Measurements from ENCODE around the gene PLEKHD1.

Gene PLEKHD1

DNA sequence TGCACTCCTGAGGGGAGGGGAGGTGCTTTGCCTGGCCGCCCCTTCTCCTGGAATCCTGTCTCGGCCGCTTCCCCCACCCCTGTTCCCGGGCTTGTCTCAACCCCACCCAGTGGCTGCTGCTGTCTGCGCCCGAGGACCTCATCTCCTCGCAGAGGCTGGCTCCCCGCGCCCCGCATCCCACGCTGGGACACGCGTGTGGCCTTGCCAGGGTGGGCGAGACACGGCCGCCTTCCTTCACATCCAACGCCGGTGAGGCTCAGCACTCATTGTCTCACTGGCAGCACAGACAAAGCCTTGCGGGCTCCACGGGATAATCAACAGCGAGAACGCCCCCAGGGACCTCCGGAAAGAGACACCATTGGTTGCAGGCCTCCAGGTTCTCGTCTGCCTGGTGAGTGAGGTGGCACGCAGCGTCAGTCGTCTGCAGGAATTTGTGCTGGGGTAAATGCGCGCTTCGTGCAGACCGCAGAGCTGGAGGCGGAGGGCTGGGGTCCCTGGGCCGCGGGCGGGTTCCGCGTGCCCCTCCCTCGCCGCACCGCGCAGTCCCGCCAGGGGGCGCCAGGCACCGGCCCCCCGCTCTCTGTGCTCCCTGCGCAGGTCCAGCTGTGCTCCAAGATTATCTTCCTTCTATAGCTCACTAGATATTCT, 63.3 kb downstream of the PLEKHD1 start:
- DNase-seq (ENCODE audit: low read depth): no peak

DNA sequence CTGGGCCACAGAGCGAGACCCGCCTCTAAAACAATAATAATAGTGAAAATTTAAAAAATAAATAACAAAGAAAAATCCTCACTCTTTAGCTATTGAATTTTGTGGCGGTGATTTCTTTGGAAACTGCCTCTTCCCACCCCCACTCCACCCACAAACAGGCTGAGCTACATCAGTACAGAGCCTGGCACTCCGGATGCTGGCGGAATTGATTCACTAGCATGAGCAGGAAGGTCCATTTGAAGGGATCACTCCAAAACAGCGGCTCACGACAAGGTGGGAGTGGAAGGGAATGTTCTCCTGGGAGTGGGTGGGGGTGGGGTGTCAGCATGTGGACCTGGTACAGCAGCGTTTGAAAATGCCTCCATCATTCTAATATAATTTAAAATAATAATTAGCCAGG, 64.0 kb downstream of the PLEKHD1 start:
- no peak for DNase-seq (ENCODE audit: low read depth)

DNA sequence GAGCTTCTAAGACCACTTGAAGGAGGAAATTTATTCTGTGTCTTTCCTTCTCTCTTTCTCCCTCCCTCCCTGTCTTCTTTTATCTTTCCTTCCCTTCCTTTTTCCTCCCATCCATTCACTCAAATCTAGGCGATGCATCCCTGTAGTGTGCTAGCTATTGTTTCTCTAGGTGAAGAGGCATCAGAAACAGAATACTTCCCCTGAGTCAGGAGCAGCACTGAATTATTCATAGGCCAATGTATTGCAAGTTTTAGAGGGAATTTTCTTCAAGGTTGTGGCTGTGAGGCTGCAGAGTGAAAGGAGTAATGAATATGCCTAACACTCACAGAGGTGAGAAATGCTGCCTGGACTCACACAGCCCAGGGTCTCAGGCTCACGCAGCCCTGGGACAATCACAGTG, 67.0 kb downstream of the PLEKHD1 start:
- DNase-seq (ENCODE audit: low read depth): no peak

DNA sequence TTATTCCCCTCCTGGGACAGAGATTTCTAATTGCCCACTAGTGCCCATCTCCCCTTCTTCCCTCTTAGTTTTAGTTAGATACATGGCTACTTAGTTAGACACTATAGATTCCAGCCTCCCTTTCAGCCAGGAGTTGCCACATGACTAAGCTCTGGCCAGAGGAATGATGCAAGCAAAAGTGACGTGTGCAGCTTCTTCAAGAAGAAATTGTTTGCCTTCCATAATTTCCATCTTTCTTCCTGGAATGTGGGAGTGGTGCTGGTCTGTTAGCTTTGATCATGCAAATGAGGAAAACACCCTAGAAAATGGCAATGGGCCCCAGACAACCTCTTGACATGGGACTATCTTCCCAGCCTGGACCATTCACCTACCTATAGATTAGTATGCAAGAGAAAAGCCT, 68.7 kb downstream of the PLEKHD1 start:
- DNase-seq (ENCODE audit: low read depth): no peak

- no peak for DNase-seq (ENCODE audit: low read depth)
Measured at GRCh38 chr14:69554500-69554899, 70.0 kb downstream of the PLEKHD1 start.

GRCh38 chr14:69558774-69559173, 74.2 kb downstream of the PLEKHD1 start:
- no peak for DNase-seq (ENCODE audit: low read depth)

DNA sequence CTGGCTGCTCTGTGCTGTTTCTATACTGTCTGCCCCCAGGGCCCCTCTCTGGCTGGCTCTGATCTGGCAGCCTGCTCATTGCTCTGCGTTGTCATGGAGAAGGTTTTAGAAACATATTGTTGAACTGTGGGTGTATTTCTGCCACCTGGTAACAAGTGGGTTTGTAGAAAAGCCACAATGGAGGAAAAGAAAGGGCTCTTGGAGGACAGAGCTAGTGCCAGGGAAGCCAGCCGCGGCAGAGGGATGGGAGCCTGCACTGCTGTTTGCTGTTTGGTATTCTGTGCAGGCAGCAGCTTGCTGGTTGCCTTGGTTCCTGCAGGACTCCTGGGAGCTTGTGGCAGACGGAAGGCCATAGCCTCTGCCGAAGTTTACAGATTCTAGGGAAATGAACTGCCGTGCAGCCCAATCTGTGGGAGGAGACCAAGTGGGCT, 75.1 kb downstream of the PLEKHD1 start:
- DNase-seq (ENCODE audit: low read depth): no peak

DNA sequence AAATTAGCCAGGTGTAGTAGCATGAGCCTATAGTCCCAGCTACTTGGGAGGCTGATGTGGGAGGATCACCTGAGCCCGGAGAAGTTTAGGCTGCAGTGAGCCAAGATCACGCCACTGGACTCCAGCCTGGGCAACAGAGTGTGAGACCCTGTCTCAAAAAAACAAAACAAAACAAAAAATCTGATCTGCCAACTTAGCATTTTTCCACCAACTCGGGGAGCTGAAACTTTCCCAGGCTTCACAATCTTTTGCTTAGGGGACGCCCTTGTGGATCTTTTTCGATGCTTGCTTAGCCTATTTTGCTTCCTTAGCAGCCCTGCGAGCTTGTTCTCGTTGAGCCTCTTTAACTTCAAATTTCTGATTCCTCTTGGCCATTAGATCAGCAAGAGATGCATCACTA, 76.3 kb downstream of the PLEKHD1 start:
- DNase-seq (ENCODE audit: low read depth): no peak

DNA sequence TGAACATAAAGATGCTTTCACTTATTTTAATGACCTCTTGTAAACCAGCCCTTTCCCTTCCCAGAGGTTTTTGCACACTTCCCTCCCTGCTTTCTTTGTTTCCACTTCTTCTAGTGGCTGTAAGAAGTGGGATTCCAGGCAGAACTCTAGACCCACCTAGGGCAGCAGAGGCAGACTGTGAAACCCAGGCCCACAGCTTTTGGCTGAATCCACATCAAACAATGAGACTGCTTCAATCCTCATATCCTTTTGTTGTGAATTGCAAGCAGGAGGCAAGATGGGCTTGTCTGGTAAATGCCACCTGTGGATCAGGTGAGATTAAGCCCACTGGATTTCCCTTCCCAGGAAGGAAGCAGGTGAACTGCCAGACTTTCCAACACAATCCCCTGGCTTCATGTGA, 77.4 kb downstream of the PLEKHD1 start:
- no peak for DNase-seq (ENCODE audit: low read depth)

GRCh38 chr14:69567563-69567962, 83.0 kb downstream of the PLEKHD1 start:
- DNase-seq (ENCODE audit: low read depth): no peak

GRCh38 chr14:69569859-69570258, 85.3 kb downstream of the PLEKHD1 start:
- no peak for DNase-seq (ENCODE audit: low read depth)

DNA sequence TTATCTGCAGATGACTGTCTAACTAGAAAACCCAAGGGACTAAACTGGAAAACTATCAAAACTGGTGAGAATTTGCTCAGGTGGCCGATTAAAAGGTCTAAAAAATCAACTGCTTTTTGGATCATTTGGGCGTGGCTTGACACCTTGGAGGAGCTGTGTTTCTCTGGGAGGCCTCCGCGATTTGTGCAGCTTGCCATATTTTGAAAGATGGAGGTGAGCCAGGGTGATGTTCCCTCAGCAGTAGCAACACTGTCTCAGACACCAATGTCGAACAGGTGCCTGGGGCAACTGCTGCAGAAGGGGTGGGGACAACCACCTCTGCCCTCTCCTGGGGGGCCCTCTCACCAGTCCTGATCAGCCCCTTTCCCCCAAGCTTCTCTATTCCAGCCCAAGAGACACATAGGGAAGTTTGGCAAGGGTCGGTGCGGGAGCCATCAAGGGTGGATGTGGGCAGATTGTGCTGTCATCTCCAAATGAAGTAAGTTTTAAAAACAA, 86.4 kb downstream of the PLEKHD1 start:
- no peak for DNase-seq (ENCODE audit: low read depth)

DNA sequence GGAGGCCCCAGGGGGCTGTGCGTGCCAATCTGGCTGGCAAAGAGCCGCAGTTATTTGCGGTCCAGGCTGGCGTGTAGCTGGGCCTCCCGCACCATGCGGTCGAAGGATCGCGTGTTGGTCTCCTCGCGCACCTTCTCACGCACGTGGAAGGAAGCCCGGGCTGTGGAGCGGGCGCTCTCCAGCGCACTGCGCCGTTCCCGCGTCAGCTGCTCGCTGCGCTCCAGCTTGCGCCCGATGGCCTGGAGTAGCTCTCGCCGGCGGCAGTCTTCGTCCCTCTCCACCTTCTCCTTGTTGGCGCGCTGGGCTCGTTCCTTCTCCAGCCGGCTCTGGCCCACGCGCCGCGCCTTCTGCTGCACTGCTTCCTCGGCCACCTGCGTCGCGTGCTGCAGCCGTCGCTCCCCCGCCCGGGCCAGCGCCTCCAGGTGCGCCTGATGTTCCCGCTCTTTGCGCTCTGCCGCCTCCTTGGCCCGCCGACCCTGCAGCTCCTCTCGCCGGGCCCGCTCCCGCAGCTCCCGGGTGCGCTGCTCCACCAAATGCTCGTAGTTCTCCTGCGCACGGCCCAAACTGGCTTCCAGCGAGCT, 87.0 kb downstream of the PLEKHD1 start:
- DNase-seq (ENCODE audit: low read depth): no peak

DNA sequence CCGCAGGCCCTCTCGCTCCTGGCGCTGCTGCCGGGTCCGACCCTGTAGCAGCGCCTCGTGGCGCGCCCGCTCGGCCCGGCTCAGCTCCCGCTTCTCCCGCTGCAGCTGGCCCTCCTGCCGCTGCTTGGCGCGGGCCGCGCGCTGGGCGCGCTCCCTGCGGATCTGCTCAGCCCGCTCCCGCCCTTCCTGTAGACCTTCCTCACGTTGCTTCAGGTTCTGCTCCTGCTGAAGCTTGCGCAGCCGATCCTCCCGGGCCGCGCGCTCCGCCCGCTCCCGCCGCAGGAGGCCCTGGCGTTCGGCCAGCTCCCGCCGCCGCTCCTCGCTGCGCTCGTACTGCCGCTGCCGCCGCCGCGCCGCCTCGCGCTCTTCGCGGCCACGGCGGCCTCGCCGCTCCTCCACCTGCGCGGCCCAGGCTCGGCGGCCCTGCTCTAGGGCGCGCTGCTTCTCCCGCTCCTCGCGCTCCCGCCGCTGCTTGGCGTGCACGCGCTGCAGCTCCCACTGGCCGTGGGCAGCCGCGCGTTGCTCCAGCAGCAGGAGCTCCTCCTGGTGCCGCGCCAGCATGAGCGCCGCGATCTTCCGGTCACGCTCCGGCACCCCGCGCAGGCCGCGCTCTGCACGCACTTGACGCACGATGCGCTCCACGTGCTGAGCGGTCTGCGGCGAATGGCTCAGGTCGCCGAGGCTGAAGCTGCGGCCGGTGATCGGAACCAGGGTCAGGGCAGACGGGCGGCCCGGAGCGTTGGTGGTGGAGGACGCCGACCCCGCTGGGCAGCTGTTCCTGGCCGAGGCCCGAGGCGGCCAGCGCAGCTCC, 87.7 kb downstream of the PLEKHD1 start:
- no peak for DNase-seq (ENCODE audit: low read depth)

DNA sequence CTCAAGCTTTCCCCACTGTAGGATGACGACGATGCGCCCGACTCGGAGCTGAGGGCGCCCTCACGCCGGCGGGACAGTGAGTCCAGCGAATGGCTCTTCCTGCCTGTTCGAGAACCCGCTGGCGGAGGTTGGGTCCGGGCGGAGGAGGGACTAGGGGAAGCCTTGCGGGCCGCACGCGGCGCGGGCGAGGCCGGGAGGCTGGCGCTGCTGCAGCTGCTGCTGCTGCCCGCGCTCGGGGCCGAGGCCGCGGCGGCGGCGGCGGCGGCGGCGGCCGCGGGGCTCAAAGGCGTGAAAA, 88.3 kb downstream of the PLEKHD1 start:
- DNase-seq (ENCODE audit: low read depth): no peak

DNA sequence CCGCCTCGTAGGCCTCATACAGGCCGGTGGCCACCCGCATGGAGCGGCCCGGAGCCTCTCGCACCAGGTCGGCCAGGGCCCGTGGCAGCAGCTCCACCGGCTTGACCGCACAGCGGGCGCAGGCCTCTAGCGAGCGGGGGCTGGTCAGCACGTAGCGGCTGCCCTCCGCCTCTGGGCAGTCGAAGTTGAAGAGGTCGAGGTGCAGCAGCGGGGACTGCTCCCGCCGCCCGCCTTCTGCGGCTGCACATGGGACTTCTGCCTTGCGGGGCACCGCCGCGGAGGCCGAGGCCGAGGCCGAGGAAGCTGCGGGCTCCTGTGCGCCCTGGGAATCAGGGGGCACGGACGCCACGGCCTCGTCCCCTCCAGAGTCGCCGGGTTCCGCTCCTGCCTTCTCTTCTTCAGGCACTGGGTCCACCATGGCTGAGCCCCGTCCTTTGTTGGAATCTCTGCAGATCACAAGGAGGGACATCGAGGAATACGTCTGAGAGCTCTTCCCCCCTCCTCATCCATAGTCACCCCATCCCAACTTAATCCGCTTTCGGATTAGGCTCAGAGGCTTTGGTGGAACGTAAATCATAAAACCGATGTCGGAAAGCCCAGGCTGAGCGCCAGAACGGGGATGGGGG, 88.8 kb downstream of the PLEKHD1 start:
- DNase-seq (ENCODE audit: low read depth): no peak

DNA sequence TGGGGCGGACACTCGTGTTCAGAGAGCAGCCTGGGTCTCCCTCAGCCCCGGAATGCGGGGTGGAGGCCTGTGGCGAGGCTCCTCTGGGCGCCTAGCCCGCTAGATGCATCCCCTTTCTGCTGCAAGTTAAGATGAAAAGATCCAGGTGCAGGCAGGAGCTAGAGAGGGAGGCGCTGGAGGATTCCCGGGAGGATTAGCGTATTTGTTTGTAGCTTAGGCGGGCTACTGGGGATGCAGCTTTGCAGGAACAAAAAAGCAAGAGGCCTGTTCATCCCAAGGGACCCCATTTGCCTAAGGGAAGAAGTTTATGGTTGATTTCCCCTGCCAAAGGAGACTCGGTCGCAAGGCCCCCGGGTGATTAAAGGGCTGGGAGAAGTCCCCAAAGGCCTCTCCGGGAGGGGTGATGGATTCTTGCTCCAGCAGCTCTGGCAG, 89.3 kb downstream of the PLEKHD1 start:
- no peak for DNase-seq (ENCODE audit: low read depth)

- DNase-seq (ENCODE audit: low read depth): peak; percentile 48
Measured at GRCh38 chr14:69574263-69574953, 89.9 kb downstream of the PLEKHD1 start, which contains the start of gene CCDC177. Gene CCDC177 (minus strand): TSS chr14:69574871. CDS start chr14:69573622, 1,249 bp downstream.

- DNase-seq (ENCODE audit: low read depth): no peak
Measured at GRCh38 chr14:69574954-69575295, 90.4 kb downstream of the PLEKHD1 start.

GRCh38 chr14:69579476-69579875, 94.9 kb downstream of the PLEKHD1 start:
- DNase-seq (ENCODE audit: low read depth): no peak

- no peak for DNase-seq (ENCODE audit: low read depth)
Measured at GRCh38 chr14:69580009-69580577, 95.6 kb downstream of the PLEKHD1 start.
